GM19438 (cell line): ENCODE data around the gene LPAR2.
"Not testable (repeated sequence)": the region's sequence is repeated elsewhere in the genome, so short reads cannot be mapped to it uniquely, and the experiment has no call there.

ENCODE experiments used
- ATAC-seq: cut with Tn5 transposase; IDR thresholded peaks from one replicate; pipeline ENCODE4 v1.9.1; 2021; ENCODE audit warnings: low read depth; ENCODE audit not compliant: unreplicated experiment

The LPAR2 gene

DNA sequence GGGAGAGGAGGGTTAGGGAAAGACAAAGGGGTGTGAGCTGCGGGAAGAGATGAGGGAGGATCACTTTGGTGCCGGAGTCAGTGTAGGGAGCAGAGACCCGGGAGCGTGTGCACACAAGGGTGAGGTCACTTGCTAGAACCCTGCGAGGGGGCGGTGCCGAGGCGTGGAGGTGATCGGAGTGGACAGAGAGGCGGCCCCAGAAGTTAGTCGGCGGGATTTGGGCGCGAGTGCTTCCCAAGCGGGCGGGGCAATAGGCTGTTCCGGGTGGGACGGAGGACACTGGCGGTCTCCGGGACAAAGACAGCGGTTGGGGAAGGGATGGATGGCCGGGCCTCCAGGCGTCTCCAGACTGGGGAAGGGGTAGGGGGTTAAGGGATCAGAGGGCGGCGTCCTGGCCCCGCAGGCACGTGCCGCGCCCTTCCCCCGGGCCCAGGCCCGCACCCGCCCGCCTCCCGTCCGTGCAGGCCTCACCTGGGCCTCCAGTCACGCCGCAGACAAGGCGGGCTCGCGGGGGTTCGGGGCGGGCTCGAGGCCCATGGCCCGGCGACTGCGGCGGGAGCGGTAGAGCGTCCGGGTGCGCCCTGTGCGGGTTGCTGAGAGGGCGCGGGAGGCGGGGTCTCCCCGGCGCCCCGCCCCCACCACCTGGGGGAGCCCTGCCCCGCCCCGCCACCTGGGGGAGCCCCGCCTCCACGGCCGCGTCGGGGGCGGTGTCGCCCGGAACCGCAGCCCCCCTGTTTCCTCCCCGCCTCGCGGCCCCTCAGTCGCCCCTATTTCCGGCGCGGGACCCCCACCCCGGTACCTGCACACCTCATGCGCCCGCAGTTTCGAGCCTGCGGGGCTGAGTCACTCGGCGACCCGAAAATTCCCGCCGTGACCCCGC, at the start of gene LPAR2:
Gene LPAR2, minus strand, starts transcription at position 600 of the 880 bp plus-strand sequence. CDS start 945 bp downstream, outside the sequence.
- ATAC-seq = peak; percentile 65

GRCh38 chr19:19677579-19677978, 49.6 kb upstream of the LPAR2 start:
- ATAC-seq = no peak

- no peak for ATAC-seq
Measured at GRCh38 chr19:19674315-19674714, 46.3 kb upstream of the LPAR2 start.

DNA sequence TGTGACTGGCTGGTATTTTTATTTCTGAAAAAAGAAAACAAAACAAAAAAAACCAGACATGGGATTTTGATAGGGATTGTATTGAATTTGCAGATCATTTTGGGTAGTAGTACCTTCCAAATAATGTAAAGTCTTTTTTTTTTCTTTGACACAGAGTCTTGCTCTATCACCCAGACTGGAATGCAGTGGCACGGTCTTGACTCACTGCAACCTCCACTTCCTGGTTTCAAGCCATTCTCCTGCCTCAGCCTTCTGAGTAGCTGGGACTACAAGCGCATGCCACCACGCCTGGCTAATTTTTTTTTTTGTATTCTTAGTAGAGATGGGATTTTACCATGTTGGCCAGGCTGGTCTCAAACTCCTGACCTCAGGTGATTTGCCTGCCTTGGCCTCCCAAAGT, 44.8 kb upstream of the LPAR2 start:
- no peak for ATAC-seq

DNA sequence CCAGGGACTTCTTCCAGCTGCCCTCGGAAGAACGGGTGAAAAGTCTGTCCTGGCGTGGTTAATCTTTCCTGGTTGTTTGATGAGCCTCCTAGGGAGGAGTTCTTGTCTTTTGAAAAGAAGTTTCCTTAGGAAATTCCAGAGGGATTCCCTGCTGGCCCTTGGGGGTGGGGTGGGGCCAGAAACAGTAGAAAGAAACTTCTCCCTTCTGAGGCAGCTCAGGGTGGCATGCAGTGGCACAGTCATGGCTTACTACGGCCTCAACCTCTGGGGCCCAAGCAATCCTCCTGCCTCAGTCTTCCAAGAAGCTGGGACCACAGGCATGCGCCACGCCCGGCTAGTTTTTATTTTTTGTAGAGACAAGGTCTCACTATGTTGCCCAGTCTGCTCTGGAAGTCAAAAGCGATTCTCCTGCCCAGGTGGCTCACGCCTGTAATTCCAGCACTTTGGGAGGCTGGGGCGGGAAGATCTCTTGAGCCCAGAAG, 42.1 kb upstream of the LPAR2 start:
- no peak for ATAC-seq

DNA sequence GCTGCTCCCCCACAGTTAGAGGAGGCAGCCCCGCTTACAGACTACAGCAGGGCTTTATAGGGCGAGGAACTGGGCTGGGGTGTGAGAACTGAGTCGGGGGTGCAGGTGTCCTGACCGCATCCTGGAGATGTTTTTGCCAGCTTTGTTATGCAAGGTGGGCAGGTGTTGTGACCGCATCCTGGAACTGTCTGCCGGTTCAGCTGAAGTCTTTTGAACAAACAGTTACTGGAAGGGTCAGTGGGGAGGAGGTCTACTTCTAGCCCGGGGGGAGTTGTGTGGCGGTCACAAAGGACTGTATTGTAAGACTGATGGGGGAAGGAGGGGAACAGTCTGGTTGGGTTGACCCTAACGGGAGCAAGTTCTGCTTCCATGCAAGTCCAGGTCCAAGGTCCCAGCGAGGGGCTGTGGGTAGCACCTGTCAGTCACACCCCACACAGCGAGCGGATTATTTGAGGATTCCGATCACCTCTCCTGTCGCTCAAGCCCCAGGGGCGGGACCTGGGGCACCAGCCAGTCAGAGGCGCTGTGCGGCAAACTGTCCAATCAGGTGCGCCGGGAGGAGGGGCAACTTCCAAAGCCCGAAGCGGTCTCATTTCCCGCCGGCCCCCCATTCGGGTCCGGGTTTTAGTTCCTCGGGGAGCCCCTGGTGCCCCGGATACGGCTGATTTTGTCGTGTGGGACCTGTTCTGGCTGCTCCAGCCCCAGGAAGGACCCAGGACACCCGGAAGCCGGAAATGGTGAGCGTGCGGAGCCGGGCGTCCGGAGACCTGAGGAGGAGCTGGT, 40.4 kb upstream of the LPAR2 start, which contains the start of gene ZNF101:
Gene ZNF101, plus strand, starts transcription at position 610 of the 783 bp plus-strand sequence. Its CDS starts 125 bp downstream, at position 735.
- peak; percentile 69 for ATAC-seq

DNA sequence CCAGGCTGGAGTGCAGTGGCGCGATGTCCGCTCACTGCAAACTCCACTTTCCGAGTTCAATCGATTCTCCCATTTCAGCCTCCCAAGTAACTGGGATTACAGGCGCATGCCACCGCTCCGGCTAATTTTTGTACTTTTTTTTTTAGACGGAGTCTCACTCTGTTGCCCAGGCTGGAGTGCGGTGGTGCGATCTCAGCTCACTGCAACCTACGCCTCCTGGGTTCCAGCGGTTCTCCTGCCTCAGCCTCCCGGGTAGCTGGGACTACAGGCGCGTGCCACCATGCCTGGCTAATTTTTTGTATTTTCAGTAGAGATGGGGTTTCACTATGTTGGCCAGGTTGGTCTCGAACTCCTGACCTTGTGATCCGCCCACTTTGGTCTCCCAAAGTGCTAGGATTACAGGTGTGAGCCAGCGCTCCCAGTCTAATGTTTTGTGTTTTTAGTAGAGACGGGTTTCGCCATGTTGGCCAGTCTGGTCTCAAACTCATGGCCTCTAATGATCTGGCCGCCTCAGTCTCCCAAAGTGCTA, 37.5 kb upstream of the LPAR2 start:
- not testable (repeated sequence) for ATAC-seq

- peak; percentile 52 for ATAC-seq
Measured at GRCh38 chr19:19663256-19664120, 35.5 kb upstream of the LPAR2 start, which contains the start of gene ATP13A1. Gene ATP13A1, minus strand, starts transcription at chr19:19663676. Its CDS starts 10 bp downstream, at chr19:19663666.

- no peak for ATAC-seq
Measured at GRCh38 chr19:19662871-19663255, 34.8 kb upstream of the LPAR2 start.

- ATAC-seq = no peak
Measured at GRCh38 chr19:19662344-19662743, 34.3 kb upstream of the LPAR2 start.

DNA sequence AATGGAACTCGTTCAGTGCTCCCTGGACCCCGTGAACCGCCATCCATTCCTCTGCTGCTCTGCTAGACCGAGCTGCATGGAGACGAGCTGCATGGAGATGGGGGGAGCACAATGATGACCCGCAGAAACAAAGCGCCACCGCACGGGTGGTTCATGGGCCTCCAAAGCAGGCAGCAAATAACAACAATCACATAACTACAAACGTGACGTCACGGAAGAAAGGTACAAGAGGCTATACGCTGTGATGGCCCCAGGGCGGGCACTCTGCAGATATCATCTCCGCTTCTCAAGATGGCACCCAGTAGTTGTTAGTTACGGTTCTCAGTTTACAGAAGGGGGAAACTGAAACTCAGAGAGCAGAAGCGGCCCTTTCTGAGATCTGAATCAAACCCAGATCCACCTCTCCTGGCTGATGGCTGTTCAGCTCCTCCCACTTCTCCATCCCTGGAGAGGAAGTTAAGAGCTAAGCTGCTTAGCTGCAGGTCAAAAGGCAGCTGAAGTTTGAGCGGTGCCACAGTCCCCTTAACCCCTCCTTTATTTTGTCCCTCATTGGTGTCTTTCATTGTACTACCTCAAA, 33.7 kb upstream of the LPAR2 start:
- peak; percentile 38 for ATAC-seq

- no peak for ATAC-seq
Measured at GRCh38 chr19:19661141-19661674, 33.2 kb upstream of the LPAR2 start.

GRCh38 chr19:19659646-19660245, 31.7 kb upstream of the LPAR2 start:
- ATAC-seq = no peak

DNA sequence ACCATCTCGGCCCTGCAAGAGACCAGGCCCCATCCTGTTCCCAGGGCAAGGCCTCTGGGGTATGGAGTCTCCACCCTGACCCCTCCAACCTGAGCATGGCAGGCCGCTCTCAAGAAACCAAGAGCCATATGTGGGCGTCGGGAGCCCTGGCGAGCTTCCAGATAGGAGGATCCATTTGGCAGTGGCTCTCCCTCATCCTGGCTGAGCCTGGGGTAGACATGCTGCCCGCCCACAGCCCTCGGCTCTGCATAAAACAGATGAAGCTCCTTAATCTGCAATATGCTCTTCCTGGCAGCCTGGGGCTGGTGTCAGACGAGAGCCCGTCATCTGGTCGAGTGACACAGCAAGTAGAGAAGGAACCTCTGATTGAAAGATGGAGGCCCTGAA, 29.4 kb upstream of the LPAR2 start:
- no peak for ATAC-seq

DNA sequence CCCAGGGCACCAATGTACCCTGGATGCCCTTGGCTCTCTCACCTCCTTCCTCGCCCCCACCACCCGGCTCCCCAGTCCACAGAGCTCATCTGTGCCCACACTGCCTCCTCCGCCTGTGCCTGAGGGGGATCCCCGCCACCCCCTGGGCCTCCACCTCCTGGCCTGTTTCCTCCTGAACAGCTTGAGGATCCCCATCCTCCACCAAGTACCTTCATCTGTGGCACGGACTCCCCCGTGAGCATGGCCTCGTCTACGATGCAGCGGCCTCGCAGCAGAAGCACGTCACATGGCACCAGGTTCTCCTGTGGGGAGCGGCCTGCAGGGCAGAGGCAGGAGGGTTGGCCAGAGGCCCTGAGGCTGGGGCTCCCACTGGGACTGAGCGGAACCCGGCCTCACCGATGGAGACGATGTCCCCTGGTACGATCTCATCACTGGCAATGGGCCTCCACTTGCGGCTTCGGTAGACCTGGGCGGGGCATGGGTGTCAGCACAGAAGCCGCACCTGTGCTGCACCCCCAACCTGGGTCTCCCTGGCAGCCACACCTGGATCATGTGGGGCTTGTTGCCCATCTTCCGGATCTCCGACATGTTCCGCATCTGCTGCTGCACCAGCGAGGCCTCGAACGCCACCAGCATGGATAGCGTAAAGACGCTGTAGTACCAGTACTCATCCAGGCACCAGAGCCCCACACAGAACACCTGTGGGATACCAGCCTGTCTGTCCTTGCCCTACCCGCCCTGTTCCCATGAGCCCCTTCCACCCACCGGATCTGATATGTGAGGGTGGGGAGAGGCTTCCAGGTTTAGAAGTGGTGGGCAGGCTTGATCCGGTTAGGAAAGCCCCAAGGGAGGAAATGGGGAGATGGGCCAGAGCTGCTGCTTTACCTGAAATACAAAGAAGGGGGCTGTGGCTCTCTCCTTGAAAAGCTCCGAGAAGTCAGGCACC, 28.7 kb upstream of the LPAR2 start:
- ATAC-seq = no peak

DNA sequence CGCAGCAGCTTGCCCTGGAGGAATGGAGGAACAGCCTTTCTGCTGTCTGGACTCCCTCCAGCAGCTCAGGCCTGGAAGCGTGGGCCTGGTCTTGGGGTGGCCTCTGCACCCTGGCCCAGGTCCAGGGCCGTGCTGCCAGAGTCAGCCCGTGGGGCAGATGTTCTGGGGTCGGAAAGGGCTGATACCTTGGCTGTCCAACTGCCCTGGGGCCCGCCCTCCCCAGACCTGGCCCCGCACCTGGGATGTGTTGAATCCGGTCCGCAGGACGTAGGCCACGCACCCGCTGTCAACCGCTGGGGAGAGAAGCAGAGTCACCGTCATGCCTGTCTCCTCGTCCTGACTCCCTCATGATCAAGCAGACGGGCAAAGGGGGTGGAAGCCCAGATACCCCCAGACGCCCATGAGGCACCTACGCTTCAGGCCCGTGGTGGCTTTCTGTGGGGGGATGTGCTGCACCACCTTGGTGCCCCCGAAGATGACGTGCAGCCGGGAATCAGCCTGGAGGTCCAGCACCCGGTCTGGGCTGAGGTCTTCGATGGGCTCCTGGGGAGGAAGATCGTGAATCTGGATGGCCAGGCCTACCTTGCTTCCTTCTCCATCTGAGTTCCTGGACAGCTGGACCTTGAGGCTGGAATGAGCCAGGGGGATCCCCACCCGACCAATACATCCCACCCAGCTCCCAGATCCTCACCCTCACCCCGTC, 27.8 kb upstream of the LPAR2 start:
- ATAC-seq = no peak

DNA sequence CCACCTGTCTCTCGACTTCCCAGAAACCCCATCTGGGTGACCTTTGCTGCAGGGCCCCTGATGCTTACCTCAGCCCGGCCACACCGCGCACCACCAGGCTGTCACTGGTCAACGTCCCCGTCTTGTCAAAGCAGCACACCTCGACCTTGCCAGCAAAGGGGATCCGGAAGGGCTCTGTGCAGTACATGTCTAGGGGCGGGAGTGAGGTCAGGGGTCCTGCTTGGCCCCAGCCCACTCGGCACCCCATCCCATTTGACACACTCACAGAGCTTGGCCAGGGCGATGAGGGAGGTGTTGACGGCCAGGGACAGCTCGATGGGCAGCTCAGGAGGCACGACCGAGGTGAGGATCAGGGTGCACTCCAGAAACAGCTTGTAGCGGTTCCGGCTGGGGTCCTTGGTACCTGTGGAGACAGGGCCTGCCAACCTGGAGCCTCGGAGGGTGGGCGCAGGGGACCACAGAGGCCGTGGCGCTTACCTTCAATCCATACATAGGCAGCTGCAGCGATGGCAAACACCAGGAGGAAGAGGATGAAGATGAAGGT, 27.1 kb upstream of the LPAR2 start:
- no peak for ATAC-seq
